Coronary artery (tissue), 2 donors: ENCODE data around the gene ADAMTS9.

Experiments used
- DNase-seq: peaks from one replicate; pipeline ENCODE4 v3.0.0-alpha.2; 2017; ENCODE audit warnings: low spot score
- H3K27ac ChIP-seq, 2 donors: fragments of 200-600 bp; sonication (generic); one replicate each; pipeline ENCODE4 v1.5.1; 2016 to 2019
- H3K4me3 ChIP-seq: fragments of 200-600 bp; sonication (generic); 2 replicates; pipeline ENCODE4 v1.5.1; 2016; ENCODE audit warnings: mild to moderate bottlenecking, moderate library complexity
- TF ChIP-seq, protein P1 (sequence below): fragments of 200-600 bp; sonication (generic); IDR thresholded peaks from one replicate; pipeline ENCODE4 v1.5.1; 2019; ENCODE audit warnings: antibody characterized with exemption

The ADAMTS9 gene

GRCh38 chr3:64607032-64607551 is 80.7 kb downstream of the ADAMTS9 start:
- no peak overlapping the region for H3K4me3 ChIP-seq
- no peak overlapping the region for H3K27ac ChIP-seq
- DNase-seq: no peak
- TF ChIP-seq, protein P1, sequence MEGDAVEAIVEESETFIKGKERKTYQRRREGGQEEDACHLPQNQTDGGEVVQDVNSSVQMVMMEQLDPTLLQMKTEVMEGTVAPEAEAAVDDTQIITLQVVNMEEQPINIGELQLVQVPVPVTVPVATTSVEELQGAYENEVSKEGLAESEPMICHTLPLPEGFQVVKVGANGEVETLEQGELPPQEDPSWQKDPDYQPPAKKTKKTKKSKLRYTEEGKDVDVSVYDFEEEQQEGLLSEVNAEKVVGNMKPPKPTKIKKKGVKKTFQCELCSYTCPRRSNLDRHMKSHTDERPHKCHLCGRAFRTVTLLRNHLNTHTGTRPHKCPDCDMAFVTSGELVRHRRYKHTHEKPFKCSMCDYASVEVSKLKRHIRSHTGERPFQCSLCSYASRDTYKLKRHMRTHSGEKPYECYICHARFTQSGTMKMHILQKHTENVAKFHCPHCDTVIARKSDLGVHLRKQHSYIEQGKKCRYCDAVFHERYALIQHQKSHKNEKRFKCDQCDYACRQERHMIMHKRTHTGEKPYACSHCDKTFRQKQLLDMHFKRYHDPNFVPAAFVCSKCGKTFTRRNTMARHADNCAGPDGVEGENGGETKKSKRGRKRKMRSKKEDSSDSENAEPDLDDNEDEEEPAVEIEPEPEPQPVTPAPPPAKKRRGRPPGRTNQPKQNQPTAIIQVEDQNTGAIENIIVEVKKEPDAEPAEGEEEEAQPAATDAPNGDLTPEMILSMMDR: no peak

GRCh38 chr3:64604313-64604712 is 83.5 kb downstream of the ADAMTS9 start:
- H3K4me3 ChIP-seq: no peak overlapping the region
- TF ChIP-seq, protein P1: no peak

GRCh38 chr3:64601824-64602223 is 86.0 kb downstream of the ADAMTS9 start:
- DNase-seq: no peak
- TF ChIP-seq, protein P1: no peak
- Histone ChIP-seq H3K4me3 (no peak overlapping the region), H3K27ac (no peak overlapping the region)

More at GRCh38 chr3:64604313-64604712, 83.5 kb downstream of the ADAMTS9 start:
- H3K27ac ChIP-seq: no peak overlapping the region
- no peak for DNase-seq

GRCh38 chr3:64600246-64600950 is 87.4 kb downstream of the ADAMTS9 start:
- DNase-seq: no peak
- TF ChIP-seq, protein P1: no peak
- H3K4me3 ChIP-seq: no peak overlapping the region
- no peak overlapping the region for H3K27ac ChIP-seq

GRCh38 chr3:64599651-64600050 is 88.1 kb downstream of the ADAMTS9 start:
- no peak overlapping the region for H3K4me3 ChIP-seq
- TF ChIP-seq, protein P1: no peak
- H3K27ac ChIP-seq: no peak overlapping the region
- no peak for DNase-seq

- DNase-seq: peak; percentile 87
Measured at GRCh38 chr3:64595253-64595694, 92.5 kb downstream of the ADAMTS9 start.

More at GRCh38 chr3:64595253-64595694, 92.5 kb downstream of the ADAMTS9 start:
- TF ChIP-seq, protein P1: no peak
- Histone ChIP-seq H3K4me3 (no peak overlapping the region), H3K27ac (peak overlapping the region; percentile 43 to 57)
